SIG-M5 (cell line): ENCODE data around the gene CCDC6.

Experiments
- DNase-seq: peaks from one replicate; lab custom pipeline; 2025; lab: John Stamatoyannopoulos, UW

Gene CCDC6

GRCh38 chr10:59851864-59852263, 54.5 kb downstream of the CCDC6 start:
- DNase-seq = no peak

GRCh38 chr10:59847888-59848287, 58.5 kb downstream of the CCDC6 start:
- no peak for DNase-seq

- no peak for DNase-seq
Measured at GRCh38 chr10:59847326-59847725, 59.0 kb downstream of the CCDC6 start.

GRCh38 chr10:59844436-59844835, 61.9 kb downstream of the CCDC6 start:
- DNase-seq = no peak

- no peak for DNase-seq
Measured at GRCh38 chr10:59843748-59844147, 62.6 kb downstream of the CCDC6 start.

- DNase-seq = no peak
Measured at GRCh38 chr10:59839576-59839975, 66.8 kb downstream of the CCDC6 start.

GRCh38 chr10:59838085-59838789, 68.1 kb downstream of the CCDC6 start:
- DNase-seq = no peak

GRCh38 chr10:59833810-59834209, 72.5 kb downstream of the CCDC6 start:
- DNase-seq = no peak

GRCh38 chr10:59832506-59832905, 73.8 kb downstream of the CCDC6 start:
- DNase-seq = no peak

- no peak for DNase-seq
Measured at GRCh38 chr10:59831658-59832503, 74.5 kb downstream of the CCDC6 start.

- DNase-seq = no peak
Measured at GRCh38 chr10:59830601-59831259, 75.6 kb downstream of the CCDC6 start.

GRCh38 chr10:59829601-59830000, 76.8 kb downstream of the CCDC6 start:
- DNase-seq = no peak

GRCh38 chr10:59829024-59829423, 77.3 kb downstream of the CCDC6 start:
- DNase-seq = no peak

- no peak for DNase-seq
Measured at GRCh38 chr10:59825932-59826331, 80.4 kb downstream of the CCDC6 start.

- DNase-seq = no peak
Measured at GRCh38 chr10:59823751-59824150, 82.6 kb downstream of the CCDC6 start.

GRCh38 chr10:59823111-59823510, 83.2 kb downstream of the CCDC6 start:
- DNase-seq = no peak

GRCh38 chr10:59820471-59820870, 85.9 kb downstream of the CCDC6 start:
- DNase-seq = no peak

- no peak for DNase-seq
Measured at GRCh38 chr10:59819683-59820082, 86.7 kb downstream of the CCDC6 start.

- no peak for DNase-seq
Measured at GRCh38 chr10:59819265-59819664, 87.1 kb downstream of the CCDC6 start.

- DNase-seq = no peak
Measured at GRCh38 chr10:59817773-59818172, 88.6 kb downstream of the CCDC6 start.

GRCh38 chr10:59814878-59815277, 91.5 kb downstream of the CCDC6 start:
- DNase-seq = no peak

GRCh38 chr10:59812519-59813122, 93.7 kb downstream of the CCDC6 start:
- DNase-seq = no peak

- DNase-seq = no peak
Measured at GRCh38 chr10:59809644-59809974, 96.7 kb downstream of the CCDC6 start.
